GM19240 (cell line): Measurements from ENCODE around the gene TFAP2D.

Experiments used
- DNase-seq: peaks from one replicate; pipeline ENCODE4 v3.0.0; 2011; ENCODE audit warnings: low spot score; ENCODE audit not compliant: insufficient read length

Gene TFAP2D

GRCh38 chr6:50718566-50718965, 5.2 kb downstream of the TFAP2D start:
- no peak for DNase-seq

DNA sequence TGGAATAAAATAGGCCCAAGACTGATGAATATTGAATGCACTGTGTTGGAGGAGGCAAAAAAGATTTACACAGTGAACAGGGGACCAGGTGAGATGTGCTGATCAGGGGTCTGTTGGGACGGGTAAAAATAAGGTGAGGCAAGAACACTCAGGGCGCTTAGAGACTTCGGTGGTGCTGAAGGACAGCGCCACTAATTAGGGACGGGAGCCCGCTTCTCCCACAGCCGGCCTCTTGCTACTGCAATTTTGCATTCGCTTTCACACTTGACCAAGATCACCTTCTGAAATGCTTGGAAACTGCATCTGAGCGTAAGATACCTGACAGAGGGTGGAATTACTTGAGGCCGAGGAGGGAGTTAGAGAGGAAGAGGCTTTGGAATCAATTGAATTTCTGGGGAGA, 7.3 kb downstream of the TFAP2D start:
- DNase-seq = no peak

DNA sequence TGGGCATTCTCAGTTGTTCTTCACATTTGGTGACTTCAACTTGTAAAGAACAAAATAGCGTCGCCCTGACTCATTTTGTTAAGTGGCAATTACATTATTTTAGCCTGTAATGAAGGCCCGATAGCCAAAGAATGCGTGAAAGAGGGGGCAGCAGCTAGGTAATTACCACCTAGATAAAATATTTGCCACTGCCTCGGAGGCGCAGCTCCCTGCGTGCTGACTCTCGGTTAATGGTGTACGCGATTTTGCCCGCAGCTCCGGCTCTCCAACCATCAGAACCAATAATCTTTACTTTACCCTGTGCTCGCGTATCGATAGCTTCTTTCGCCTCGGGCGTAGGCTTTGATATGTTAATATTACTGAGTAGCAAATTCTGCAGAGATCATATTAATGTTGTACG, 8.7 kb downstream of the TFAP2D start:
- no peak for DNase-seq

- DNase-seq = no peak
Observed at GRCh38 chr6:50722829-50723554, 9.7 kb downstream of the TFAP2D start.

DNA sequence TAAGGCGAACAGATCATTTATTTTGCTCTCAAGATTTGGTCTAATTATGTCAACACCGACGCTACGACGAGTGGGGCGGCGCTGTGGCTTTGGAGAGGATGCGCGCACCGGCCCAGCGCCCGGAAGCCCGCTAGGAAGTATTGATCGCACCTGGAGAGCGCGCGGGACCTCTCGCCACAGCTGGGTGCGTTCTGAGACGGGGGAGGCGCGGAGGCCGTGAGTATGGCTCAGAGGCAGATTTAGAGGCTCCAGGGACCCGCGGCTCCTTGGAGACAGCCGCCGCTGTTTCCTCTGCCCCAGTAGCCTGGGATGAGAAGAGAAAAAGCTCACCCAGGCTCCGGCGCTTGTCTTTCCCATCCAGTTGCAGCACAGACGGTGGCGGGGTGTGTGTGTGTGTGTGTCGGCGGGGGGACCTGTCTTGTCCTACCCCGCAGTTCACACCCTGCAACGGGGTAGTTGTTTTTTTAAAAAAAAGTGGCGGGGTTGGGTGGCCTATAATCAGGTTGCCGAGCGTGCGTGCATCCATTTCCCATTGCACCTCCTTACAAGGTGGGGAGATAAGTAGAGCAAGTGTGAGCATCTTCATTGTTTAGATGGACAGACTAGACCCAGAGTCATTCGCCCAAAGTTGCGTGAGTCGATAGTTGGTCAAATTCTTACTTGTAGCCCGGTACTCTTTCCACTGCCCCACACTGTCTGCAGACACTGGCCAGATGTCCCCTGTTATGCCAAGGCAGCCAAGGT, 11.2 kb downstream of the TFAP2D start:
- DNase-seq = no peak

- DNase-seq = no peak
Observed at GRCh38 chr6:50734488-50734887, 21.2 kb downstream of the TFAP2D start.

- no peak for DNase-seq
Observed at GRCh38 chr6:50742161-50742560, 28.8 kb downstream of the TFAP2D start.

GRCh38 chr6:50744976-50745375, 31.6 kb downstream of the TFAP2D start:
- DNase-seq = no peak

DNA sequence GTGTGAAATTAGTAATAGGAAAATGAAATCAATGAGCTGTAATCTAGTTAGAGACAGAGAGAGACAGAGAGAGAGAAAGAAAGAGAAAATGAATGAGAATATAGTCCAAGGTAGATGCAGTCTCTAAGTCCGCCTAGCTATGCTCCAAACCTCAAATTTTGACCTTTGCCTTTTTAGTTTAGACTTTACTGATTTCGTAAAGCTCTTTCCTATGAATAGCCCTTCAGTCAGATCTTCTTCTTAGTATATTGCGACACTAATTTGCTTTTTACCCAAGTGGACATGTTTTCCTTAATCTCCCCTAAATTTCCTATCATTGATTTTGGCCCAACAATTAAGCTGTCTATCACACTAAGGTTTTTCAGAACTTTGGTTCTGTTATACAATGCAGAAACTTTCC, 49.5 kb downstream of the TFAP2D start:
- no peak for DNase-seq

GRCh38 chr6:50778696-50779095, 65.4 kb downstream of the TFAP2D start:
- no peak for DNase-seq

DNA sequence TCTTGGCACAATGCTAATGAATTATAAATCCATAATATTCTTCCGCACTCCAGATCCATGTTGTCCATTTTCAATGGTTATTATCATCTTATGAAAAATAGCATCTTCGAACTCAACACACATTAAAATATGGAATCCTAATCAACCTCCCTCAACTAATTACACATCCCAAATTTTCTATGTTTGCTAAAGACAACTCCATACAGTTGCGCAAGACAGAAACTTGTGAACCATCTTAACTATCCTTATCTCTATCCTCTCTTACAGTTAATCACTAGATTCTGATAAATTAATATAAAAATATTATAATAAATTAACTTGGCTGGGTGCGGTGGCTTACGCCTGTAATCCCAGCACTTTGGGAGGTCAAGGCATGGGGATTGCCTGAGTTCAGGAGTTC, 67.1 kb downstream of the TFAP2D start:
- no peak for DNase-seq

- no peak for DNase-seq
Observed at GRCh38 chr6:50785921-50786320, 72.6 kb downstream of the TFAP2D start.

GRCh38 chr6:50791900-50792508, 78.7 kb downstream of the TFAP2D start:
- peak; percentile 13 for DNase-seq

GRCh38 chr6:50792771-50793170, 79.4 kb downstream of the TFAP2D start:
- no peak for DNase-seq

DNA sequence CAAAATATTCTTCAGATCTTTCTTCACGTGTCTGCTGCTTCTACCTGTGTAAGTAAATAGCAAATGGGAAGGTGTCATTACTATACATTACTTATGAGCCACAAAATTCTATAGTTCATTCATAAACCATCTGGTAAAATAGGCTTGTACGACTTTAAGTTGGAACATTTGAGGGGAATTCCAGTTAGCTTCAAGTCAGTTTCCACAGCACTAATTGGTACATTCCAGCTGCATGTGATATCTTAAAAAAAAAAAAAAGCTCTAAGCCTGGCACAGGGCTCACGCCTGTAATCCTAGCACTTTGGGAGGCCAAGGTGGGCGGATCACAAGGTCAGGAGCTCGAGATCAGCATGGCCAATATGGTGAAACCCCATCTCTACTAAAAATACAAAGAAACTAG, 82.2 kb downstream of the TFAP2D start:
- no peak for DNase-seq

GRCh38 chr6:50804283-50804682, 91.0 kb downstream of the TFAP2D start:
- no peak for DNase-seq

DNA sequence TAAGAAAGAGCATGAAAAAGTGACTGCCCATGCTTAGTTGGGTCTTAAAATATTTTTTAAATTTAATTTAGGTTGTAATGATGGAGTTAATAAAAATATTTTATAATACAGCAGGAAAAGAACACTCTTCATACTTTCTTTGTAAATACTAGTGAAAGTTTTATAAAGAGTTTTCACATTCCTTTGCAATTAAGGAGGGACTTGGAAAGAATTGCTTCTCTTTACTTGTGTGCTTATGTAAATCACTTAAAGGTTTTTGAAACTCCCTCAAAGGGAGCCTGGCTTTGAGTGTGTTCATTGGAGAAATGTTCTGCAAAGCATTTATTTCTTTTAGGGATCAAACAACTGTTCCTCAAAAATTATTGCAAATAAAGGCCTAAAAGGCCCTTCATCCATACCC, 93.7 kb downstream of the TFAP2D start:
- no peak for DNase-seq

DNA sequence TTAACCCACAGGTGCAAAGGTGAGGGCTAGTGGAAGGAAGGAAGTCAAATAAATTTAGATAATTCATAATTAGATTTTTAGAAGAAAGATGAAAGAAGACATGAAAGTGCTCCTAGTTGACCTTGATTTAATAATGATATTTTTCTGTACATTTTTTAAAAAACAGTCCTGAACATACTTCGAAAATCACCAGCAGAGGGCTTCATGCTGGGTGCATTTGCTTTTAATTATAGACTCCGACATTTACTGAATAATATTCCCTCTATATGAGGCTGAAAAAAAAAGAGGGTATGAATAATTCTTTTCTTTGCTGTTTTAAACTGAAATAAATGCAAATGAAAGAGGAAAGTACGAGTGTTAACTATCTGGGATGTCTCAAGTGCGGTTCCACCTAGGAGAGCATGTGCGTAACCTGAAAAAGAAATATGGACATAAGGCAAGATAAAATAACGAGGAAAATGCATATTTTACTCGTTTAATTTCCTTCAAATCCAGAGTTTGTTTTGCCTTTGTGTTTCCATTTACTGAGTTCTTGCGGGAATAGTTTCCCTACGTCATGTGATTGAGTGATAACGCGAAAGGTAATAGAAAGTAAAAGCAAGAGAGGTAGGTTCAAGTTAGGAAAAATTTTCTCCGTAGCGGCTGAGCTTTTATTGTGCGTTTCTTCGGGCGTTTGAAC, 102.2 kb downstream of the TFAP2D start:
- no peak for DNase-seq

GRCh38 chr6:50816115-50816675, 102.9 kb downstream of the TFAP2D start:
- peak; percentile 54 for DNase-seq

GRCh38 chr6:50816947-50817645, 103.8 kb downstream of the TFAP2D start:
- no peak for DNase-seq

DNA sequence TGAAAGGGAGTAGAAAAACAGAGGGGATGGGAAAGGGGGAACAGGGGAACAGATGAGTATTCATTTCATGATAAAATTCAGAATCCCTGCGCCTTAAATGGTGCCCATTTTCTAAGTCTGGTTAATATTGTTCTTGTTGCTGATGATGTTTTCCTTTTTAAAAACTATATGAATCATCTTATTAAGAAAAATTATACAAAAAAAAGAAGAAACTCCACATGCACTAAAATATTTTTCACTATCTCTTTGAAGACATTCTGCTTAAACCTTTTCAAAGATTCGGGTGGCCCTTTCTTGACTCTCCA, 104.3 kb downstream of the TFAP2D start:
- DNase-seq = no peak
